Epithelial cell of esophagus (primary cell): ENCODE measurements around the gene PPP4R3A.
A peak's percentile ranks its signal among the peaks of the same experiment; 100 is the strongest.

Source experiments
- DNase-seq: peaks from one replicate; pipeline ENCODE4 v3.0.0; 2010; ENCODE audit warnings: low read depth
- H3K4me3 ChIP-seq: 2 replicates; pipeline ENCODE4 v1.5.1; 2011; ENCODE audit warnings: mild to moderate bottlenecking, low read length, control low read depth
- TF ChIP-seq, protein P1 (sequence below): IDR thresholded peaks from 2 replicates; pipeline ENCODE4 v1.5.1; 2011; ENCODE audit warnings: low read depth, mild to moderate bottlenecking, low read length, control low read depth, inconsistent platforms; ENCODE audit not compliant: insufficient read depth; ENCODE audit errors: missing control alignments

PPP4R3A gene

DNA sequence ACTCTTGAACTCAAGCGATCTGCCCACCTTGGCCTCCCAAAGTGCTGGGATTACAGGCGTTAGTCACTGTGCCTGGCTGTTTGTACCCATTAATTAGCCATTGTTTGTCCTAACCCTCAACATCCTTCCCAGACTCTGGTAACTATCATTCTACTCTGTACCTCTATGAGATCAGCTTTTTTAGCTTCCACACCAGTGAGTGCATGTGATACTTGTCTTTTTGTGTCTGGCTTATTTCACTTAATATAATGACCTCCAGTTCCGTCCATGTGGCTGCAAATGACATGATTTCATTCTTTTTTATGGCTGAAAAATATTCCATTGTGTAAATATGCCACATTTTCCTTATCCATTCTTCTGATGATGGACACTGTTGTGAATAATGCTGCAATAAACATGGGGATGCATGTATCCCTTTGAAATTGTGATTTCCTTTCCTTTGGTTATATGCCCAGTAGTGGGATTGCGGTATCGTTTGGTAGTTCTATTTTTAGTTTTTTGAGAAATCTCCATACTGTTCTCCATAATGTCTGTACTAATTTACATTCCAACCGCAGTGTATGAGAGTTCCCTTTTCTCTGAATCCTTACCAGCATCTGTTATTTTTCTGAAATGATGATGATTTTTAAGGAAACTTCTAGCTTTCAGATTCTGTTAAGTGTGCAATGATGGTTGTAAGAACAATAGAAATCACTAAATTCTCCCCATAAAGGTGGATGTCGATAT, 6.7 kb upstream of the PPP4R3A start:
- no peak for DNase-seq
- TF ChIP-seq, protein P1, sequence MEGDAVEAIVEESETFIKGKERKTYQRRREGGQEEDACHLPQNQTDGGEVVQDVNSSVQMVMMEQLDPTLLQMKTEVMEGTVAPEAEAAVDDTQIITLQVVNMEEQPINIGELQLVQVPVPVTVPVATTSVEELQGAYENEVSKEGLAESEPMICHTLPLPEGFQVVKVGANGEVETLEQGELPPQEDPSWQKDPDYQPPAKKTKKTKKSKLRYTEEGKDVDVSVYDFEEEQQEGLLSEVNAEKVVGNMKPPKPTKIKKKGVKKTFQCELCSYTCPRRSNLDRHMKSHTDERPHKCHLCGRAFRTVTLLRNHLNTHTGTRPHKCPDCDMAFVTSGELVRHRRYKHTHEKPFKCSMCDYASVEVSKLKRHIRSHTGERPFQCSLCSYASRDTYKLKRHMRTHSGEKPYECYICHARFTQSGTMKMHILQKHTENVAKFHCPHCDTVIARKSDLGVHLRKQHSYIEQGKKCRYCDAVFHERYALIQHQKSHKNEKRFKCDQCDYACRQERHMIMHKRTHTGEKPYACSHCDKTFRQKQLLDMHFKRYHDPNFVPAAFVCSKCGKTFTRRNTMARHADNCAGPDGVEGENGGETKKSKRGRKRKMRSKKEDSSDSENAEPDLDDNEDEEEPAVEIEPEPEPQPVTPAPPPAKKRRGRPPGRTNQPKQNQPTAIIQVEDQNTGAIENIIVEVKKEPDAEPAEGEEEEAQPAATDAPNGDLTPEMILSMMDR = no peak

DNA sequence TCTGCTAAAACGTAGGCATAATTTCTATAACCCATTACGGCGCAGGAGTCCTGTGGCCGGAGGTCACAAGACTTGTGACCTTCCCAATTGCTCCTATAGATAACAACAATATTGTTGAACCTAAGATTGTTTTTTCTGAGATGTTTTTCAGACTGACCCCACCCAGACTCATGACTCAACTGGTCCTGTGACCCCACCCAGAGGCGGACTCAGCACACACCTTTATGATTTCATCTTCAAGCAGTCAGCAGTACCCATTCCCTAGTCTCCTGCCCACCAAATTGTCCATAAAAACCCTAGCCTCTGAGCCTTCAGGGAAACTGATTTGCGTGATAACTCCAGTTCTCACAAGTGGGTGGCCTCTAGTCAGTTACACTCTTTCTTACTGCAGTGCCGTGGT, 5.9 kb upstream of the PPP4R3A start:
- H3K4me3 ChIP-seq = no peak overlapping the region
- peak; percentile 53 for DNase-seq
- TF ChIP-seq, protein P1 = no peak

More for the DNA sequence above, 6.7 kb upstream of the PPP4R3A start:
- no peak overlapping the region for H3K4me3 ChIP-seq

DNA sequence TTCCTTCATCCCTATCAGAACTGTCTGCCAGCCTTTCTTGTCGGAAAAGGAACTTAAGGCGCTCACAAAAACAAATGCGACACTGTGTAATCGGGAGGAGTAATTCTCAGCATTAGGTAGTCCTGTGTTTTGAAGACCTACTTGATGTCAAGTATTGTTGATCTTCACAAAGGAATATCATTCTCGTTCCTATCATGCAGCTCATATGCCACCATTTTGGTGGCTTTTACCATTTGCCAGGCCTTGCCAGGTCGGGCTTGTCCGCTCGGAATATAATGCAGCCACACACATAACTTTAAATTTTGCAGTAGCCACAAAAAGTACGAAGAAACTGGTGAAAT, 903 bp upstream of the PPP4R3A start:
- H3K4me3 ChIP-seq = peak overlapping the region; percentile 94
- no peak for DNase-seq
- TF ChIP-seq, protein P1 = no peak

DNA sequence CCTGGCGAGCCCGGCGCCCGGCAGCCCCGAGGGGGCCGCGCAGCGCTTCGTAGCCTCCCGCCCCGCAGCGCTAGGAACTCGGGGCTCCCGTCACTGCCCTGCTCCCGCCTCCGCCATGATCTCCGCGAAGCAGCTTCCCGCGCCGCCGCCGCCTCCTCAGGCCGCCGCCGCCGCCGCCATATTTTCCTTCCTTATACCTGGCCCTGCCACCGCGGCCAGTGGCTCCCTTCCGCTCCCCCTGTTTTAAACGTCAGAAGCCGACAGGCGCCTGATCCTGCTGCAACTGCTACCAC, 286 bp downstream of the PPP4R3A start:
- TF ChIP-seq, protein P1 = no peak
- no peak for DNase-seq
- H3K4me3 ChIP-seq = peak overlapping the region; percentile 94

DNA sequence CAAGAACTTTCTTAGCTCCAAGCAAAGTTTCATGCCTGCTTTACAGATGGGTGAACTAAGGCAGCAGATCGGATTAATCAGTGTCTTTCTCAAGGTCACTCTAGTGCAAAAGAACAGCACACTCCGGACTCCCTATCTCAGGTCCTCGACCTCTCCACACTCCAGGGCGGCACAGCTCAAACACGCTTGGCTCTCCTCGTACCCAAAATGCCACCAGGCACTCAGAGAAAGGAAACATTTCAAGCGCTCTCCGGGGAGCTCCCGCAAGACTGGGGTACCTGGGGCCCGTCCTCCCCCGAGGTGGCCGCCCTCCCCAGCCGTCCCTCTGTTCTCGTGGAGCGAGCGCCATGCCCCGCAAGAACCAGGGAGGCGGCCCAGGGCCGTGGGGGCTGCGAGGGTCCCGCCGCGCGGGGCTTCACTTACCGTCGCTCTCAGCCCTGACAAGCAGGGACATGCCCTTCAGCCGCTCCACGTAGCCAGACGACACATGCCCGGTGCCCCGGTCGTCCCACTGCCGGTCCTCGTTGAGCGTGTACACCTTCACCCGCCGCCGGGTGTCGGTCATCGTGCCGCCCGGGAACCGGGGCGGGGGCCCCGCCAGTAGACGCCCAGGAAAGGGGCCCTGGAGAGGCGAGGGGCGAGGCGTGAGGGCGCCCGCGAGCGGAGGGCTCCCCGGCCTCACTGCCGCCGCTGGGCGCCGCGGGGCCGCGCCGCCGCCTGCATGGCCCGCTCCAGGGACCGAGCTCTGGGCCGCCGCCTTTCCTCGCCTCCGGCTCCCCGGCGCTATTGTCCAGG, 830 bp downstream of the PPP4R3A start:
- TF ChIP-seq, protein P1 = no peak
- H3K4me3 ChIP-seq = peak overlapping the region; percentile 94
- peak; percentile 47 for DNase-seq

DNA sequence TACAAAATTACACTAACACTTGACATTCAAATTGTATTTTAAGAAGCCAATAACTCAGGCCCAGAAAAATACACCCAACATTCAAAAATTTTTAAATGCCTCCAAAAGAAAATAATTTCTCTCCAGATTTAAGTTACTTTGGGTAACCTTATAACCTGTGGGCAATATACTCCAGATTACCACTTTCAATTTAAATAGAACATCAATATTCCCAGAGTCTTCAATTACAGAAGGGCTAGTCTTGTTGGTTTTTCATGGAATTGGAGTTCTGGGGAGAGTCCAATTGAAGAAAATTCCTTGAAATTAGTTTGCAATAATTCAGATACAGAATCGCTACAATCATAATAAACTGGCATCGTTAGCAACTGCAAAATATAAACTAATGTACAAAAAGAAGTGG, 2.0 kb downstream of the PPP4R3A start:
- DNase-seq = no peak
- peak overlapping the region; percentile 94 for H3K4me3 ChIP-seq
- TF ChIP-seq, protein P1 = no peak
